ENCODE data around the gene KCNQ1.
A peak's percentile ranks its signal among the peaks of the same experiment; 100 is the strongest.

The KCNQ1 gene

DNA sequence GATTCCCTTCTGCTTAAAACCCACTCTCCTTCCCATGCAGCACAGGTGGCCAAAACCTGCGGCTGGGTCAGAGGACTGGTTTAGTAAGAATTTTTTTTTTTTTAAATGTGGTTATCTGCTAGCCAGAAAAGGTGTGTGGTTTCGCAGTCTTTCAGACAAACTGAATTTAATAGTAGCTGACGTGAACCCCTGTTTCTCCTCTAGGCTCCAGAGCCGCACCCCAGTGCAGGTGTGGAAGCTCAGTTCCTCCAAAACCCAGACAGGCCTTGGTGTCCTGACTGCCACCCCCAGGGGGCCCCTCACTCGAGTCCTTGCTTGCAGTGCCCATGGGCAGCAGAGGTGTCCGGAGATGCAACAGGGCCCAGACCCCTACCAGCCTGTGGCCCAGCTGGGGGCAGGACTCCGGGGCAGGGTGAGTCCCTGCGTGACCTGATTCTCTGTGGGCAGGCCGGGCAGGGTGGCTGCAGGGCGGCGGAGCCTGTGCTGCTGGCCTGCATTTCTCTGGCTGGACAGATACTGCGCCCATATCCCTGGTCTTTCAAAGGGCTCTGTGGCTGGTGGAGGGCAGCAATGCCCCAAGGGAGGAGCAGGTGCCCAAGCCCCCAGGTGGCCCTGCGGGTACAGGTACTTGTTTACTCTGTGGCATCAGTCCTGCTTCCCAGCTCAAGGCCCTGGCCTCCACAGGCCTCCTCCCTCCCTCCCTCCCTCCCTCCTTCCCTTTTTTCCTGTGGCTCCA is 15.2 kb downstream of the KCNQ1 start:
- intact Hi-C loops (cut with micrococcal nuclease): no loop called here
- Mint-ChIP-seq H3K4me3 (no peak overlapping the region), H3K4me1 (ENCODE audit: low read depth) (peaks cover 62% of the 10 kb centered on the region)

DNA sequence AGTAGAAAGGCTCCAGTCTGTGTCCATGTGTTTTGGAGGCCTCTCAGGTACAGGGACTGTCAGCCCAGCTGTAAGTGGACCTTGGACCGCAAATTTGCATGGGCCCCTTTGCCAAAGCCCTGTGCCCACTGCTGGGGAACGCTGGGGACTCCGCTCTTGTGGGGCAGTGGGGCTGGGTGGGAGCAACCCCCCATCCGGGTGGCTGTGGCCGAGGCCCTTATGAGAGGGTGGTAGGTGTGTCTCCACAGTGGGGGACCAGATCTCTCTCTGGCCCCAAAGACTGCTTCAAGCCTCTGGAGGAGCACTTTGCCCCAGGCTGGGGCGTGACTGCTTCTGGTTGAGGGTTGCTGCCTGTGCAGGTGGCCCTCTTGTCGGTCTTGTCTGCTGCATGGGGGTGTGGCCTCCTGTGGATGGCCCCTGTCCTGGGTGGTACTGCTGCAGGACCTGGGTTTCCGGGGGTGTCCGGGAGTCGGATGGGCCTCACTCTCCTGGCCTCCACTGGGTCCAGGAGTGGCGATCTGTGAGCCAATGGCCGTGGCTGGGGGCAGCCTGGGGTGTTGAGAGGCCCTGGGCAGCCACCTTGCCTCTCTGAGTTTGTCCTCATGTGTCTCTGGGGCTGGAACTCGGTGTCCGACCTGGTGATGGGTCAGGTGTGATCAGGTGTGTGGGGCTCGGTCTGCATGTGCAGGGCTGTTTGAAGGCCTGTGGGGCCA is 15.9 kb downstream of the KCNQ1 start:
- intact Hi-C loops (cut with micrococcal nuclease): no loop called here
- Mint-ChIP-seq H3K36me3 (ENCODE audit: low read depth) (peaks cover 37% of the 10 kb centered on the region), H3K27ac (peak overlapping the region; percentile 37), H3K4me3 (no peak overlapping the region), H3K4me1 (ENCODE audit: low read depth) (peaks cover 70% of the 10 kb centered on the region), H3K9me3 (no peaks in the 10 kb centered on the region), H3K27me3 (peaks cover 3% of the 10 kb centered on the region)

More for the DNA sequence above, 15.2 kb downstream of the KCNQ1 start:
- peaks cover 3% of the 10 kb centered on the region for H3K27me3 Mint-ChIP-seq
- peaks cover 37% of the 10 kb centered on the region for H3K36me3 Mint-ChIP-seq (ENCODE audit: low read depth)
- H3K9me3 Mint-ChIP-seq: no peaks in the 10 kb centered on the region
- H3K27ac Mint-ChIP-seq: no peak overlapping the region

DNA sequence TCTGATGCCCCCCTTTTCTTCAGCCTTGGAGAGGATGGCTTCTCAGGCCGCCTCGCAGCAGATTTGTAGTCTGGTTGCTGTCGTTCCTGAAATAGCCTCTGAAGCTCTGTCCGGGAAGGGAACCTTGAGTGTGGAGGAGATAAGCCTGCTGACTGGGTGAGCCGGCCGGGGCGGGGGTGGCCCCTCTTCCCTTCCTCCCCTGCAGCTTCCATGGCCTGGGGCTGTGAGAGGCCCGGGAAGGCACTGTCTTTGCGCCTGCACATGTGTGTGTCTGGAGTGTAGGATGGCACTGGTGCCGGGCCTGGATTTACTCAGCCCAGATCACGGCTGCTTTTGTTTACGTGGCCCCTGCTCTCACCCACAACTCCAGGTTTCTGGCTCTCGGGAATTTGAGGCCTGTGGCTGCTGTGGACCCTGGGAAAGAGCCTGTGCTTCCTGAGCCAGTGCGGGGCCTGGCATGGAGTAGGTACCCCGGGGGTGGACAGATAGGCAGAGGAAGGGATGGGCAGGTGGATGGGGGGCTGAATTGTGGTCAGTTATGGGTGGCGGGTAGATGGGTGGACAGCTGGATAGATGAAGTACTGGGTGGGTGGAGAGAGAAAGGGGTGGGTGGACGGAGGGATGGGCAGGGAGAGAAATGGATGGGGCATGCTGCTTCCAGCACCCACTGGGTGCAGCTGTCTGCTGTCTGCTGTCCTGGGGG is 16.6 kb downstream of the KCNQ1 start:
- H3K36me3 Mint-ChIP-seq (ENCODE audit: low read depth): peaks cover 43% of the 10 kb centered on the region
- intact Hi-C loops (cut with micrococcal nuclease): no loop called here
- no peak overlapping the region for H3K4me3 Mint-ChIP-seq
- peak overlapping the region; percentile 37 for H3K27ac Mint-ChIP-seq
- peaks cover 3% of the 10 kb centered on the region for H3K27me3 Mint-ChIP-seq
- peaks cover 77% of the 10 kb centered on the region for H3K4me1 Mint-ChIP-seq (ENCODE audit: low read depth)
- H3K9me3 Mint-ChIP-seq: no peaks in the 10 kb centered on the region

DNA sequence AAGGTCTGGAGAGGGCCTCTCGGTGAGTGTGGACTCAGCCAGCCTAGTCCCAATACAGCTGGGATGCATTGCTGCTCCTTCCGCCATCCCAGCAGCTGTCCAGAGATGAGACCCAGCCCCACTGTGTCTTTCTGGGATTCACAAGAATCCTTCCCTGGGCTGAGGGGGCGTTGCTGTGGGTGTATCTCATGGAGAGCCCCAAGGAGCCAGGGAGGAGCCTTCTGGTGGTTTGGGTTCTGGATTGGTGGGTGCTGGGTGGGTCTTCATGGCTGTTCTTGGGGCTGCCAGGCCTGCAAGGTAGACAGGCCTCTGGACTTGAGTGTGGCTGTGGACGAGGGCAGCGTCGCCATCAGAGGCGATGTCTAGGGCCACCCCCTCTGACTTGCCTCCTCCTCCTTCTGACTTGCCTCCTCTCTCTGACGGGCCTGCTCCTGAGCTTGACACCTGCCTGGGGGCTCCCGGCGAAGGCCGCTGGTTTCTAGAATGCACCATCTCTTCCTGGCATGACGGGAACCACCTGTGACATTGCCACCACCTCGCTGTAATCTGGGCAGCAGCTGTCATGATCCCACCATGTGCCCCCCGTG is 17.2 kb downstream of the KCNQ1 start:
- intact Hi-C loops (cut with micrococcal nuclease): no loop called here
- Mint-ChIP-seq H3K36me3 (ENCODE audit: low read depth) (peaks cover 43% of the 10 kb centered on the region), H3K9me3 (no peaks in the 10 kb centered on the region), H3K4me1 (ENCODE audit: low read depth) (peaks cover 83% of the 10 kb centered on the region), H3K27me3 (peaks cover 3% of the 10 kb centered on the region), H3K27ac (peak overlapping the region; percentile 37), H3K4me3 (no peak overlapping the region)

DNA sequence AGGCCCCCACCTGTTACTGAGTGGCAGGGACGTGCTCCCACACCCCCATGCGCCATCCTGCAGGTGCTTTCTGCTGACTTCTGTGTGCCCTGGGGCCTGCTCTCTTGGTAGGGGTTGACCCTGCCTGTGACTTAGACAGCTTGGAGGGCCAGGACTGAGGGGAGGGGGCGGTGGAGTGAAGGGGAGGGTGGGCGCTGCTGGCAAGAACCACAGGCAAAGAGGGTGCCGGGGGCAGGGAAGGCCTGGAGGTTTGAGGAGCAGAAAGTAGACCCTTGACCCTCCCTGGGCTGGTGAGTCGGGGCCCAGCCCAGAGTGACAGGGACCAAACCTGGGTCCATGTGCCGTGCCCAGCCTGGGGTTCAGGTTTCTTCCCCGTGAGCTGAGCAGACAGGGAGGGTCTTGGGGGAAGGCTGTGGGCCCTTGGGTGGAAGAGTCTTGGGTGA is 17.8 kb downstream of the KCNQ1 start:
- intact Hi-C loops (cut with micrococcal nuclease): no loop called here
- no peak overlapping the region for H3K4me3 Mint-ChIP-seq
- H3K4me1 Mint-ChIP-seq (ENCODE audit: low read depth): peaks cover 88% of the 10 kb centered on the region
- no peaks in the 10 kb centered on the region for H3K9me3 Mint-ChIP-seq
- H3K27me3 Mint-ChIP-seq: peaks cover 3% of the 10 kb centered on the region
- H3K27ac Mint-ChIP-seq: peak overlapping the region; percentile 8
- H3K36me3 Mint-ChIP-seq (ENCODE audit: low read depth): peaks cover 43% of the 10 kb centered on the region

DNA sequence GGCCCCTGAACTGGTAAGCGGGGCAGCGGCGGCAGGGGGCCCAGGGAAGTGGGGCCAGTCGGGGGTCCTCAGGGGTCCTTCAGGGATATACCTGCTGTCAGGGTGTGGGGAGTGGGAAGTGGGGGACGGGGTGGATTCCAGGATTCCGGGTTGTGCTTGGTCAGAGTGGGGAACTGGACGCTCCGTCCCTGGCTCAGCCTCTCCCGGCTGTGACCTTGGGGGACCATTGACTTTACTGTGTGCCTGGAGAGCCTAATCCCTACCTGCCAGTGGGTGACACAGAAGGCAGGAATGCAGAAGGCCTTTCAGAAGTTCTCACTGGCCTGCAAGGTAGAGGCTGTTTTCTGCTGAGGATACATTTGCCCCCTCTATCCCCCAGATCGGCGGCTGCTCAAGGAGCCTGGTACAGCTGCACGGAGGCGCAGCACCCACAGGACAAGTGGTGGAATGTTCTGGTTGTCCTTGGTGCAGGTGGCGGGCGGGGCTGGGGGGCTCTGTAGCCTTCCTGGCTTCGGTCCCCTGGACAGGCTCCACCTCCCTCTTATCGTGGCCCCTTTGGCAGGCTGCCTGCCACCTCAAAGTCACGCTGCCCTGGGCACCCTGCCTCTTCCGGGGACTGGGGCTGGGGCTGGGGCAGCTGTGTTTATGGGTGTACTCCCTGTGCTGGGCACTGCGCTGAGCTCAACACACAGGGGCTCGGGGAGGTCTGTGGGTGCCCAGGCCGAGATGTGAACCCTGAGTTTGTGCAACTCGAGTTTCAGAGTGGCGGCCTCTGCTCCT is 18.4 kb downstream of the KCNQ1 start:
- Mint-ChIP-seq H3K4me1 (ENCODE audit: low read depth) (peaks cover 94% of the 10 kb centered on the region), H3K27ac (peak overlapping the region; percentile 8), H3K9me3 (no peaks in the 10 kb centered on the region), H3K4me3 (no peak overlapping the region), H3K36me3 (ENCODE audit: low read depth) (peaks cover 43% of the 10 kb centered on the region), H3K27me3 (peaks cover 3% of the 10 kb centered on the region)
- intact Hi-C loops (cut with micrococcal nuclease): no loop called here

DNA sequence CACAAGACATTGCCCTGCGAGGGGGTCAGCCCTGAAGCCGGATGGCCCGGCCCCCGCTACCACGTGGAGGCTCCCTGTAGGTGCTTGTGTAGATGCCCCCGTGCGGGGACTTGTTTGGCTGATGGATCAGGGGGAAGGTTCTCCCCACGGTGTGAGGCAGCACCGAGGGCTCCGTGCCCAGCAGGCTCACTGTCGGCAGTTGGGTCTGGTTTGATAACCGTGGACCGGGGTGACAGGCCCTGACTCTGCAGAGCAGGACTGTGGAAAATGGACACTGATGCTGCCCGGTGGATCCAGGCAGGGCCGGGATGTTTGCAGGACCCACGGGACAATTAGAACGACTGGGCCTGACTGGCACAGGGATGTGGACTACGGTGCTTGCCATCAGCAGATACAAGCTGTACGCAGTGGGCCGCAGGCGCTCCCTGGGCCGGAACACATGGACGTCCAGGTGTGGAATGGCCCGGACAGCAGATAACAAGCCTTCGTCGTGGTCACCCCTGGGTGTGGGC is 19.0 kb downstream of the KCNQ1 start:
- Mint-ChIP-seq H3K4me3 (no peak overlapping the region), H3K9me3 (no peaks in the 10 kb centered on the region), H3K36me3 (ENCODE audit: low read depth) (peaks cover 43% of the 10 kb centered on the region), H3K4me1 (ENCODE audit: low read depth) (peaks cover 97% of the 10 kb centered on the region), H3K27ac (no peak overlapping the region), H3K27me3 (peaks cover 3% of the 10 kb centered on the region)
- intact Hi-C loops (cut with micrococcal nuclease): no loop called here

DNA sequence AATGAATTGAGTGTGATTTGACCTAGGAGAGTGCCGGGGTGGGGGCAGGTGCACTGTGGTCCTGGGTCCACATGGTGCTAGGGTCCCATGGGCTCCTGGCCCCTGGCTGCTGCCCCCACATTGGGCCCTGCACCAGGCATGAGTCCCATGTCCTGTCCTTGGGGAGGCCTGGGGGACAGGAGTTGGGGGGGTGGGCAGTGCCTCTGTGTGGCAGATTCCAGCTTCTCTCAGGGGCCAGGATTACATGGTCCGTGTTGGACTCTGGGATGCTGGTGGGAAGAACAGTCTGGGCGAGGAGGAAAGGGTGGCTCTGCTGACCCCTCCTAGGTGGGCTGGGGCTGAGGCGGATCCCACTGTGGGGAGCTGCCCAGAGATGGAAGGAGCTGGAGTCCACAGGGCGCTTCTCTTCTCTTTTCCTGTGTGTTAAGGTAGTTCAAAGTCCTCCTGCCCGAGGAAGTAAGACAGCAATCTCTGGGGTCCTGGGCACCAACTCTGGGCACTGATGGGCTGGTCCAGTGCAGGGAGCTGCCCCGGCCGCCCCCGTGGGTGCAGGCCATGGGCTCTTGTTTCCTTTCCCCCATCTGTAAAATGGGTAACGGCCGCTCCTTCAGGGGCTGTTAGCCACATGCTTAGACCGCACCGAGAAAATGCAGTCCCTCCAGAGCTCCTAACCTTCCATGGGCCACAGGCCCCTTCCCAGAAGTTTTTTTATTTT is 19.8 kb downstream of the KCNQ1 start:
- Mint-ChIP-seq H3K27ac (no peak overlapping the region), H3K36me3 (ENCODE audit: low read depth) (peaks cover 43% of the 10 kb centered on the region), H3K4me1 (ENCODE audit: low read depth) (peaks cover 97% of the 10 kb centered on the region), H3K9me3 (no peaks in the 10 kb centered on the region), H3K4me3 (no peak overlapping the region), H3K27me3 (peaks cover 3% of the 10 kb centered on the region)
- intact Hi-C loops (cut with micrococcal nuclease): no loop called here

DNA sequence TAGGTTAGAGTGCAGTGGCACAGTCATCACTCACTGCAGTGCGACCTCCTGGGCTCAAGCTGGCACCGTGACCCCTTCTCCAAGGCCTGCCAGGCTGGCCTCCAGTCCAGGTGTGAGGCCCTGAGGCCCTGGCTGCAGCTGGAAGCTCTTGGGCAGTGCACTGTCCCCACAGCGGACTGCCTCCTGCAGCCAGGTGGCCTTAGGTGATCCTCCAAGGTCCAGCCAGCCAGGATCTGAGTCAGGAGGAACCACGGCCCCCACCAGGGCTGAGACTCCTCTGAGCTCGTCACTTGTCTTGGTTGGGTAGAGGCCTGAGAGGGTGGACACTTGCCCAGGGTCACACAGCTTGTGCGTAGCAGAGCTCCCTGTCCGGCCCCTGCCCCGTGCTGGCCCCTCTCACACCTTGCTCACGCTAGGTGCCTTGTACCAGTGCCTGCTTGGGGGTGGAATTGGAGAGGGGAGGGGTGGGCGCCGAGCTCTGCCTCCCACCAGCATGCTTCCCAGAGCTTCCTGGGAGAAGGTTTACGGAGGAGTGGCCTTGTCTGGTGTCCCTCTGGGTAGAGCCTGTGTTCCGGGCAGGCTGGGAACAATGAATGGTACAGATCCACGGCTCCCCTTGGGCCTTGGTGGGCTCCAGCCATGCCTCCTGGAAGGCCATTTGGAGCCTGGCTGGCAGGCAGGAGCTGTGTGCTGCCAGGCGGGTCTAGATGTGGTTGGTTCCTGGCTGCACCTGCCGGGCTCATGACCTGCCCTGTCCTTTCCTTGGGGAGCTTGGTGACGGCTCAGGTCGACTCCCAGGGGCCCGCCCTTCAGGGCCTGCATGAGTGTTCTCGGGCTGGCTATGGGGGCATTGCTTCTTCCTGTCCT is 20.6 kb downstream of the KCNQ1 start:
- Mint-ChIP-seq H3K9me3 (no peaks in the 10 kb centered on the region), H3K27ac (peak overlapping the region; percentile 63), H3K27me3 (peaks cover 3% of the 10 kb centered on the region), H3K4me1 (ENCODE audit: low read depth) (peaks cover 99% of the 10 kb centered on the region), H3K4me3 (no peak overlapping the region), H3K36me3 (ENCODE audit: low read depth) (peaks cover 43% of the 10 kb centered on the region)
- intact Hi-C loops (cut with micrococcal nuclease): no loop called here

DNA sequence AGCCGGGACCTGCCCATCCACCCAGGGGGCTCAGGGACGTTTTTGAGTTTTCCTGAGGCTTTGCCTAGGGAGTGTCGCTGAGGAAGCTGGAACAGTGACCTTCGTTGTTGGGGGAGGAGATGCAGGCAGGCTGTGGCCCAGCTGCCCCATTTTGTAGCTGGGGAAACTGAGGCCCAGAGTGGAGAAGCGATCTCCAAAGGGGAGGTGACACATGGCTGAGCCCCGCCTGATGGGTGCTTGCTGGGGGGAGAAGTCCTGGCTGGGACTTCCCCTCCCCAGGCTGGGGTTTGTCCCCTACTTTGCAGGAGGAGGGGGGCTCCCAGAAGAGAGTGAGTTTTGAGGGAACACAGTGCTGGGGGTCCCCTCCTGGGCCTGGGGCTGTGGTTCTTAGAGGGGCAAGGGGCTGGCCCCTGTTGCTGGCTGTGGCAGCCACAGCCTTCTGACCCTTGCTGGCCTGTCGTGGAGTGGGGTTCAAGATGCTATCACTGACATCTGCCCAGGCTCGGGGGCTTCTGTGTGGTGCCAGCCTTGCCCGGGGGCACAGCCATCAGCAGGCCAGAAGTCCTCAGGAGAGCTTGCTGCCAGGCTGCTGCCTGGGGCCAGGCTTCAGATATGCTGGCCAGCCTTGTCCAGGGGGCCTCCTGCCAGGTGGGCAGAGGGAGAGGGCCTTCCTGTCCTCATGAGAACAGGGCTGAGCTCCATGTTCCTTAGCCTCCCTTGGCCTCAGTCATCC is 21.4 kb downstream of the KCNQ1 start:
- Mint-ChIP-seq H3K36me3 (ENCODE audit: low read depth) (peaks cover 42% of the 10 kb centered on the region), H3K4me3 (peak overlapping the region; percentile 39), H3K4me1 (ENCODE audit: low read depth) (peaks cover 92% of the 10 kb centered on the region), H3K27ac (peak overlapping the region; percentile 63), H3K9me3 (no peaks in the 10 kb centered on the region), H3K27me3 (peaks cover 3% of the 10 kb centered on the region)
- intact Hi-C loops (cut with micrococcal nuclease): no loop called here

DNA sequence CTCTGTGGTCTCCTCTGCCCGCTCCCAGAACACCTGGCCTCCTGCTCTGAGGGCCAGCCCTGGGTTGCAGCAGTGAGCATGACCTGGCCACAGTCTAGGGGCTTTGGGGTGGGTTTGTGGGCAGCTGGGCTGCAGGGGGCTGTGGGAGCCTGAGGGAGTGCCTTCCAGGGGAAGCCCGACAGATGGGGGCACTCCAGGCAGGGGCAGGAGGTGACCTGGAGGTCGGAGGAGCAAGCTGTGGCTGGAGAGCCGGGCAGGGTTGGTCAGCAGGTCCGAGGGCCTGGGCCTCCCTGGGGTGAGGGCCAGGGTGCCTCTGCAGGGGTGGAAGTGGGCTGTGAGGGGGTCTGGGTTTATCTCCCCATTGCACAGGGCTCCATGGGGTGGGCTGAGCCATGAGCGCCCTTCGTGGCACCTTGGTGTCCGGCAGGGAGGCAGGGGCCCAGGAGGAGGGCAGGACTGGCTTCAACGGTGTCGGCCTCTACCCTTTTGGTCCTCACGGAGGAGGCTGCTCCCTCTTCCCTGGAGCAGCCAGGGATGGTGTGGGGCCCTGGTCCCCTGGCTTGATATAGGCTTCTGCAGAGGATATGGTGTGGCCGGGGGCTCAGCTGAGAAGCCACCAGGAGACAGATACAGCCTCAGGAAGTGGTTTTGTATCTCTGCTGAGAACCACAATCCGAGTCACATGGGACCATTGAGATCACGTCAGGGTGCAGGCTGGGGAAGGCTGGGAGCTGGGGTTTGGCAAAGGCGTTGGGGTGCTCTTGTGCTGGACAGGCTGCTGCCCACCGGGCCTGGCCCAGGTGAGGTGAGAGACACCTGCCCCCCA is 22.3 kb downstream of the KCNQ1 start:
- peak overlapping the region; percentile 63 for H3K27ac Mint-ChIP-seq
- no peaks in the 10 kb centered on the region for H3K9me3 Mint-ChIP-seq
- no peak overlapping the region for H3K4me3 Mint-ChIP-seq
- H3K36me3 Mint-ChIP-seq (ENCODE audit: low read depth): peaks cover 41% of the 10 kb centered on the region
- H3K4me1 Mint-ChIP-seq (ENCODE audit: low read depth): peaks cover 92% of the 10 kb centered on the region
- peaks cover 3% of the 10 kb centered on the region for H3K27me3 Mint-ChIP-seq
- intact Hi-C loops (cut with micrococcal nuclease): no loop called here
